OCI-LY1 (cell line): Measurements from ENCODE around the gene PIBF1.

ENCODE experiments used
- EZH2 ChIP-seq: fragments of 200-600 bp; sonication (generic), shearing (Covaris generic); IDR thresholded peaks from 2 replicates; pipeline ENCODE4 v1.8.0; 2017; ENCODE audit warnings: borderline replicate concordance, mixed run types, mild to moderate bottlenecking, antibody characterized with exemption, low read length, moderate library complexity, mixed read lengths
- TF ChIP-seq, protein P1 (sequence below): fragments of 200-600 bp; sonication (generic), shearing (Covaris generic); IDR thresholded peaks from 2 replicates; pipeline ENCODE4 v1.5.1; 2017; ENCODE audit warnings: mild to moderate bottlenecking, antibody characterized with exemption, low read length, moderate library complexity, mixed read lengths

DNA sequence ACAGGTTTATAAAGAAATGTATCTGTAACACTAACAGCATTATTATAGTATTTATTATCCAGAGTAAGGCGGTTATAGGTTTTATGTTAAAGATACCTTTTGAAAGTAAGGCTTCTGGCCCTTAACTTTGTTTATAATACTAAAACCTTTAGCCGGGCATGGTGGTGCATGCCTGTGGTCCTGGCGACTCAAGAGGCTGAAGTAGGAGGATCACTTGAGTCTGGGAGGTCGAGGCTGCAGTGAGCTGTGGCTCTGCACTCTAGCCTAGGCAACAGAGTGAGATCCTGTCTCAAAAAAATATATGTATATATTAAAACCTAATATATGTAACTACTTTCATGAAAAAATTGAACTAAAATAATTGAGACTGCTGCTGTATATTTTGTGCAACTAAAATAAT is 178.2 kb downstream of the PIBF1 start:
- TF ChIP-seq, protein P1, sequence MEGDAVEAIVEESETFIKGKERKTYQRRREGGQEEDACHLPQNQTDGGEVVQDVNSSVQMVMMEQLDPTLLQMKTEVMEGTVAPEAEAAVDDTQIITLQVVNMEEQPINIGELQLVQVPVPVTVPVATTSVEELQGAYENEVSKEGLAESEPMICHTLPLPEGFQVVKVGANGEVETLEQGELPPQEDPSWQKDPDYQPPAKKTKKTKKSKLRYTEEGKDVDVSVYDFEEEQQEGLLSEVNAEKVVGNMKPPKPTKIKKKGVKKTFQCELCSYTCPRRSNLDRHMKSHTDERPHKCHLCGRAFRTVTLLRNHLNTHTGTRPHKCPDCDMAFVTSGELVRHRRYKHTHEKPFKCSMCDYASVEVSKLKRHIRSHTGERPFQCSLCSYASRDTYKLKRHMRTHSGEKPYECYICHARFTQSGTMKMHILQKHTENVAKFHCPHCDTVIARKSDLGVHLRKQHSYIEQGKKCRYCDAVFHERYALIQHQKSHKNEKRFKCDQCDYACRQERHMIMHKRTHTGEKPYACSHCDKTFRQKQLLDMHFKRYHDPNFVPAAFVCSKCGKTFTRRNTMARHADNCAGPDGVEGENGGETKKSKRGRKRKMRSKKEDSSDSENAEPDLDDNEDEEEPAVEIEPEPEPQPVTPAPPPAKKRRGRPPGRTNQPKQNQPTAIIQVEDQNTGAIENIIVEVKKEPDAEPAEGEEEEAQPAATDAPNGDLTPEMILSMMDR: no peak
- no peak for TF ChIP-seq EZH2
